GM06990 (cell line): ENCODE data around the gene CBARP.
A peak's percentile ranks its signal among the peaks of the same experiment; 100 is the strongest.

Source experiments
- DNase-seq: peaks from one replicate; pipeline ENCODE4 v3.0.0-alpha.2; 2011; ENCODE audit not compliant: insufficient read length; ENCODE audit errors: extremely low read depth
- H3K27me3 ChIP-seq: replicated peaks from 2 replicates; pipeline ENCODE4 v1.6.0; 2011; ENCODE audit warnings: low read length; ENCODE audit not compliant: control insufficient read depth, insufficient read depth
- H3K36me3 ChIP-seq: 2 replicates; pipeline ENCODE4 v1.5.1; 2011; ENCODE audit warnings: low read length; ENCODE audit not compliant: control insufficient read depth, insufficient read depth
- H3K4me3 ChIP-seq: replicated peaks from 2 replicates; pipeline ENCODE4 v1.5.1; 2011; ENCODE audit warnings: low read depth, mild to moderate bottlenecking, control low read depth, low read length
- TF ChIP-seq, protein P1 (sequence below): IDR thresholded peaks from 2 replicates; pipeline ENCODE4 v1.5.1; 2011; ENCODE audit warnings: low read length, control low read depth, mild to moderate bottlenecking, inconsistent platforms; ENCODE audit not compliant: insufficient read depth, poor library complexity, severe bottlenecking

The CBARP gene

DNA sequence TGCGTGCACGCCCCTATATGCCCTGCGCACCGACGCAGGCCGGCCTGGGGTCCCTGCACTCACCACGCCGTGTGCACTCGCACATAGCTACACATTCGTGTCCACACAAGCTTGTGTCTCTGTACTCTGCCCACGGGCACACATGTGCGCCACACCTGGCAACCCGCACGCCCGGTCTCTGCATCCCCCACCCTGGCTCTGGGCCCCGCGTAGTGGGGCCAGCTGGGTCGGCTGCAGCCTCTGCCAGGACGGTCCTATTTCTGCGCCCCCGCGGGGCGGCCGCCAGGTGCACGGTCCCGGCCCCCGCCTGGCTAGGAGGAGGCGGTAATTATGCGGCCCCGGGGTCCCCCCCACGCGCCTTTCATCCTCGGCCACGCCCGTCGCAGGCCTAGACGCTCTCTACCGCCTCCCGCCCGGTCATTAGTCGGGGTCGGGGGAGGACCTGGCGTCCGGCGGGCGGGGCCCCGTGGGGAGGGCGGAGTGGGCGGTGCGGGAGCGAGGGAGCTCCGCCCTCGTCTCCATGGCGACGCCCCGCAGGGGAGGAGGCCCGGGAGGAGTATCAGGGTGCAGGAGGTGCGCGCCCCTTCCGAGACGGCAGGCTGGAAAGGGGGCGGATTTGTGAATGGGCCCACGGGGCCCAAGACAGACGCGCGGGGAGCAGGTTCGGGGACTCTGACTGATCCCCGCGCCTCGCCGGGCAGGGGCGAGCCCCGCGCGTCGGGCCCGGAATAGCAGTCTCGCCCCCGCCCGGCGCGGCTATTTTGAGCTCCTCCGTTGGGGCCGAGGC lies 28.5 kb upstream of the CBARP start:
- Histone ChIP-seq H3K4me3 (peak overlapping the region; percentile 52), H3K27me3 (no peaks in the 10 kb centered on the region; the same call in 1 of the 2 replicates), H3K36me3 (peaks cover 5% of the 10 kb centered on the region; the same call in 1 of the 2 replicates)
- DNase-seq = peak; percentile 92
- TF ChIP-seq, protein P1, sequence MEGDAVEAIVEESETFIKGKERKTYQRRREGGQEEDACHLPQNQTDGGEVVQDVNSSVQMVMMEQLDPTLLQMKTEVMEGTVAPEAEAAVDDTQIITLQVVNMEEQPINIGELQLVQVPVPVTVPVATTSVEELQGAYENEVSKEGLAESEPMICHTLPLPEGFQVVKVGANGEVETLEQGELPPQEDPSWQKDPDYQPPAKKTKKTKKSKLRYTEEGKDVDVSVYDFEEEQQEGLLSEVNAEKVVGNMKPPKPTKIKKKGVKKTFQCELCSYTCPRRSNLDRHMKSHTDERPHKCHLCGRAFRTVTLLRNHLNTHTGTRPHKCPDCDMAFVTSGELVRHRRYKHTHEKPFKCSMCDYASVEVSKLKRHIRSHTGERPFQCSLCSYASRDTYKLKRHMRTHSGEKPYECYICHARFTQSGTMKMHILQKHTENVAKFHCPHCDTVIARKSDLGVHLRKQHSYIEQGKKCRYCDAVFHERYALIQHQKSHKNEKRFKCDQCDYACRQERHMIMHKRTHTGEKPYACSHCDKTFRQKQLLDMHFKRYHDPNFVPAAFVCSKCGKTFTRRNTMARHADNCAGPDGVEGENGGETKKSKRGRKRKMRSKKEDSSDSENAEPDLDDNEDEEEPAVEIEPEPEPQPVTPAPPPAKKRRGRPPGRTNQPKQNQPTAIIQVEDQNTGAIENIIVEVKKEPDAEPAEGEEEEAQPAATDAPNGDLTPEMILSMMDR = no peak

DNA sequence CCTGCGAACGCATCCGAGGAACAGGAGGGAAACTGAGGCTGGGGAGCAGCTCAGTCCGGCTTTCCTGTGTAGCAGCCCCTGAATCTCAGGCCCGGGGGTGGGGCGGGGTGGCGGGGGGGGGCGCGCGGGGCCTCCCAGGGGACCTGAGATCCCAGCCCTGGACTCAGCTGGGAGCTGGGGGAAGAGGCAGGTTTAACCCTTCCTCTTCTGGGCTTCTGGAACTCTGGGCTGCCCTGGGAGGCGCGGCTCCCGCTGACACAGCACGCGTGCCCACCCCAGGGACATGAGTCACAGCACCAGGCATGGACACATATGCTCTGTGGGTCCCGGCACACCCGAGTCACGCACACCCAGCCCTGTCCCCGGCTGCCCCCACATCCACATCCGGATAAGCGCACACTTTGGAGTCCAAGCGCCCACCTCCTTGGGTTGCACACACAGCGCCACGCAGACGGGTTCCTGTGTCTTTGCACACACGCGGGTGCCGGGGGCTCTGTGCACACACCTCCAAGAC lies 27.9 kb upstream of the CBARP start:
- TF ChIP-seq, protein P1 = no peak
- Histone ChIP-seq H3K27me3 (no peaks in the 10 kb centered on the region; the same call in 1 of the 2 replicates), H3K4me3 (peak overlapping the region; percentile 52), H3K36me3 (no peaks in the 10 kb centered on the region)
- DNase-seq = peak; percentile 69

DNA sequence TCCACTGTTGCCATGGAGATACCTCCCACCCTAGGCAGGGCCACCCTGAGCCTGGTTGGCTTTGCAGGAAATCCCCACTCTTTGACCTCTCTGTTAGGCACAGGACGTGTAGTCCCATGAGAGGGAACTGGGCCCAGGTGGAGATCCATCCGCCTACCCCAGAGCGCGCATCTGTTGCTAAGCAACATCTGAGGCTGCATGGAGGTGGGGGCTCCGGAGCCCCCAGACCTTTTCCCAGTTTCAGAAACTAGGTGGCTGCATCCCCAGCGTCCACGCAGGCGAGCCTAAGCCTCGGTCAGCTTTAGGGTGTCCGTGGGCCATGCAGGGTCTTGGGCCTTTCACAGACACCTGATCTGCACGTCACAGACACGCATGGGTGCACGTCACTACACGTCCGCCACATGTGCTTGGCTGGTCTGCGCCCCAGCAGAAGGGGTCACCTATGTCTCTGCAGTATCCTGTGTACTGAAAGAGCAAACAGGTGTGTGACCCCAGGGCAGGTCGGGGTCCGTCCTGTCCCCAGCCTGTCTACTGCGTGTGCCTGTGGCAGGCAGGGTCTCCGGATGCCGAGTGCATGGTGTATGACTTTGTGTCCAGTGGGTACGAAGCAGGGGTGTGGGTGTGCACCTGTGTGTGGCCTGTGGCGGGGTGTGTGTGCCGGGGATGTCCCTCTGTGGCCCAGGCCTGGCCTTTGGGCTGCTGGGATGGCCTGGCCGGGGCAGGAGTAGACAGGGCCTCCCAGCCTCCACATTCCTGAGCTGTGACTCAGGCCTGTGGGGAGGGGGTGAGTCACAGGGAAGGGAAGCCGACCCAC lies 27.2 kb upstream of the CBARP start:
- H3K36me3 ChIP-seq = no peaks in the 10 kb centered on the region
- TF ChIP-seq, protein P1 = no peak
- H3K27me3 ChIP-seq = no peaks in the 10 kb centered on the region; the same call in 1 of the 2 replicates
- peak; percentile 86 for DNase-seq
- H3K4me3 ChIP-seq = no peak overlapping the region

DNA sequence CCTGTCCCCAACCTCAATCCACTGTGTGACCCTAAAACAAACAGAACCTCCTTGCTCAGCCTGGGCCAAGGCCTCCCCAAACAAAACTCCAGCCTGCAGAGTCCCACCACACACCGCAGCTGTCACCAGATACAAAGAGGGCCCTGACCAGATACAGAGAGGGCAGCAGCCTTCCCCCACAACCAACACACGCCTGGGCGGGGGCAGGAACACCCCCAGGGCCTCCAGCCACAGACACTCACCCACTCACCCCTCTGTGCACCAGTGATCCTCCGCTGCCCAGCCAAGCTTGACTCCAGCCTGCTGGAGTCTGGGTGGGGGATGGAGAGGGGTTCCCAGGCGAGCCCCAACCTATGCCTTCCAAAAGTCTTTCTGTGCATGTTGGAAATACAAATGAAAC lies 25.4 kb upstream of the CBARP start:
- peak; percentile 64 for DNase-seq
- TF ChIP-seq, protein P1 = no peak
- peak overlapping the region; percentile 81 for H3K4me3 ChIP-seq
- no peaks in the 10 kb centered on the region; the same call in 1 of the 2 replicates for H3K27me3 ChIP-seq
- H3K36me3 ChIP-seq = no peaks in the 10 kb centered on the region

DNA sequence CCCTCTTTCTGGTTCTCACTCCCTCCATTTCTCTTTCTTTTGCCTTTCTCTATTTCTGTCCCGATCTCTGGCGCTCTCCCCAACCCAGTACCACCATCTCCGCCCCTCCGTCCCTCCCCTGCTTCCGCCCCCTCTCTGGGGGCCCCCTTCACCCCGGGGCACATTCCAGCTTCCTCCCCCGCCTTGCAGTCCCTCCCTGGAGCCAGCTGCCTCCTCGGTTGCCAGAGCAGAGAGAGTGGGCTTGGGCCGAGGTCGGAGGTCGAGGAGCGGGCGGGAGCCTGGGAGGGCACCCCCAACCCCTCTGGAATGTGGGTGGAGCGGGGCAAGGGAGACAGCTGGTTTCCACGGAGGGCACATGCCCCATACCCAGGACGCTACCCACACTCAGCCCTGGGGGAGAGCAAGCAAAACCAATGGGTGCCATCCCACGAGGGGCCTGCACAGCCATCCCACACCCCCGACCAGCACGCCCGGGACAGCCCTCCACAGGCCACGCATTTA lies 24.9 kb upstream of the CBARP start:
- TF ChIP-seq, protein P1 = no peak
- DNase-seq = no peak
- Histone ChIP-seq H3K36me3 (peaks cover 1% of the 10 kb centered on the region; the same call in 1 of the 2 replicates), H3K4me3 (peak overlapping the region; percentile 81), H3K27me3 (no peaks in the 10 kb centered on the region; the same call in 1 of the 2 replicates)
